DMS53 treated with DMSO at 0.1 percent for 48 hours (cell line): ENCODE measurements around the gene MME.
"Not testable (repeated sequence)": the region's sequence is repeated elsewhere in the genome, so short reads cannot be mapped to it uniquely, and the experiment has no call there.

Experiments
- DNase-seq: peaks from one replicate; lab custom pipeline; 2025; ENCODE audit not compliant: unreplicated experiment; lab: John Stamatoyannopoulos, UW

The MME gene

DNA sequence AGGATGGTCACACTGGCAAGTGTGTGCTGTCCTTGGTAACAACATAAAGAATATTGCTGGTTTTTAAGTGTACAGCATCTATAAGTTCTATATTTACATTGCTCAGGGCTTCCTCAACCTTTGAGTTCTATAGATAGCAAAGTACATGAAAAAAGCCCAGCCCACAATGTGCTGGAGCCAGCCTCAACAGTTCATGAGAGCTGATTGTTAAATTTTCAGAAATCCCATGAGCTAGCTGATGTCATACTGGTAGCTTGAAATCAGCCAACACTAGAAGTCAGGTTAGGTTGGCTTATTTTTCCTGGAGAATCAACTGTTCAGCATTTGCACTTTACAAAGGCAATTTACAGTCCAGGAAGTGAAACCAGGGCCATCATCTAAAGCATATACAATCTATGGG lies 110.6 kb downstream of the MME start:
- no peak for DNase-seq

DNA sequence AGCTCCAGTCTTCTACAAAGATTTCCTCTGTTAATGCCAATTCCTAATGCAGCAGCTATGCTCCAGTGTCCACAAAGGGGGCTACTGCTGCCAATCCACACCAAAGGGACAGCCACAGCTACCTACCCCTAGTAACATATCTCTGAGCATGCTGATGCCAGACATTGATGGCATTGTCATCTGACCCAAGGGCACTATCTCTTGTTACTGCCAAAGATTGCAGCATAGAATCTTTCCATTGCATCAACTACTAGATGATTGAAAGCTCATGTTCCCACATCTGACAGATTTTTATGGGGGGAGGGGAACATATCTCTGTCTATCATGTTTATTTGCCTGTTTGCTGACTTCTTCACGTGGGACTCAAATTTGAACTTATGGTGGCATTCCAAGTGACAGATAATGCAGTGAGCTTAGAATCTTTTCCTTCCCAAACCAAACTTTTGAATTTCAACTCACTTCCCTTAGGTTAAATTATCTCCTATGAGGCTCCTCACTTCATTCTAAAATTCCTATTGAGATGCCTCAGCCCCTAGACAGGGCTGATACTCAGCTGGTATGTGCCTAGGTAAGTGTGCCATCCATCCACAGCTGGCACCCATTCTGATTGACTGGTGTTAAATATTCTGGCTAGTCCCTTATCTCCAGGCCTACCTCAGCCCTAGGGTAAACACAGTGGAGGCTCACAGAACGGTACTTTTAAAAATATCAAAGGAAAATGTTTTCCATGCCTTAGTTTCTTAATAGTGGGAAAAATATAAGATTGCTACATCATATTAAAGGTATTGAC lies 113.0 kb downstream of the MME start:
- no peak for DNase-seq

DNA sequence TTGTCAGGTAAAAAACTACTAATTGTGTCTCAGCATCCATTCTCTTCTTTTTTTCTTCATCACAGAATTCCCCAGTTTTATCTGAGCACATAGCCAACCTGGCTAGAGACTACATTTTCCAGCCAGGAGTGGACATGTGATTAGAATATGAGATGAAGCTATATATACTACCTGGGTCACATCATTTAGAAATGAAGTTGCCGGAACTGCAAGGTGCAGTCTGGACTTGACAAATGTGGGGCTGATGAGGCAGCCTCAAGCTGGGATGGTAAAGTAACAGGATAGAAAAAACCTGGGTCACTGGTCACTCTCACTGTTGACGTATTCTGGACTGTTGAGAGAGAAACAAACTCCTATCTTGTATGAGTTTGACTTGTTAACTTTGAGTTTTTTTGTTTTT lies 113.7 kb downstream of the MME start:
- DNase-seq, result no peak

DNA sequence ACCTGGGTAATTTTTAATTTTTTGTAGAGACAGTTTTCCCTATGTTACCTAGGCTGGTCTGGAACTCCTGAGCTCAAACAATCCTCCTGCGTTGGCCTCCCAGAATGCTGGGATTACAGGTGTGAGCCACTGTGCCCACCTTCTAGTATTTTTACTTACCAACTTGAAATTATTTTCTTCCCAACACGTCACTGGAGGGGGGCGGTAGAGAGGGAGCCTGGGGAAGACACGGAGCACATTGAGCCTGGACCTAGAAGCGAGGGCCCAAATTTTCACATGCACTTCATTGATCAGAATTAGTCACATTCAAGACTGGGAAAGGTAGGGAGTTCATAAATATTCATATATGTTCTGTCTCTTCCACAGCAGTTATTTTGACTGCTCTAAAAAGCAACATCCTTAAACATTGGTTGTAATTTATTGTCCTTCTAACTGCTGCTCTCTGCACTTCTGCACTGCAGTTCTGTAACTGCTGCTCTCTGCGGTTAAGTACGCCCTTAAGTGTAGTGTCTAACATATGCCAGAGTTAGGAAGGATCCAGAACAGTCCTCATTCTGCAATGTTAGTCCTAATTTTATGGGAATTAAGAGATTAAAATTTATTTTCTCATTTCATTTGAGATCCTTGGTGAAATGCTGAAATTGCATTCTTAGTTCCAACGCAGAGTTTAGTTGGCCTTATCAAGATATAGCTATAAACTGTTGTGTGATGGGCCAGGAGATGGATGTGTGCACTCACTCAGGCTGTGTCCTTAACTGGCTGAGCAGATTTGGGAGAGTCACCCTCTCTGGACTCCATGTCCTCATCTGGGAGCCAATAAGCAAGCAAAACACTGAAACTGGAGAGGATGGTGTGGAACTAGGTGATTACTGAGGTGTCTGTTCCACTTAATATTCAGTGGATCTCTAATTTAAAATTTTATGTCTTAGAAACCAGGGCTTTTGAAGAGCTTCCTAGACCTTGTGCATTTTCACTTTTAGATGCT lies 115.1 kb downstream of the MME start:
- DNase-seq, result no peak

DNA sequence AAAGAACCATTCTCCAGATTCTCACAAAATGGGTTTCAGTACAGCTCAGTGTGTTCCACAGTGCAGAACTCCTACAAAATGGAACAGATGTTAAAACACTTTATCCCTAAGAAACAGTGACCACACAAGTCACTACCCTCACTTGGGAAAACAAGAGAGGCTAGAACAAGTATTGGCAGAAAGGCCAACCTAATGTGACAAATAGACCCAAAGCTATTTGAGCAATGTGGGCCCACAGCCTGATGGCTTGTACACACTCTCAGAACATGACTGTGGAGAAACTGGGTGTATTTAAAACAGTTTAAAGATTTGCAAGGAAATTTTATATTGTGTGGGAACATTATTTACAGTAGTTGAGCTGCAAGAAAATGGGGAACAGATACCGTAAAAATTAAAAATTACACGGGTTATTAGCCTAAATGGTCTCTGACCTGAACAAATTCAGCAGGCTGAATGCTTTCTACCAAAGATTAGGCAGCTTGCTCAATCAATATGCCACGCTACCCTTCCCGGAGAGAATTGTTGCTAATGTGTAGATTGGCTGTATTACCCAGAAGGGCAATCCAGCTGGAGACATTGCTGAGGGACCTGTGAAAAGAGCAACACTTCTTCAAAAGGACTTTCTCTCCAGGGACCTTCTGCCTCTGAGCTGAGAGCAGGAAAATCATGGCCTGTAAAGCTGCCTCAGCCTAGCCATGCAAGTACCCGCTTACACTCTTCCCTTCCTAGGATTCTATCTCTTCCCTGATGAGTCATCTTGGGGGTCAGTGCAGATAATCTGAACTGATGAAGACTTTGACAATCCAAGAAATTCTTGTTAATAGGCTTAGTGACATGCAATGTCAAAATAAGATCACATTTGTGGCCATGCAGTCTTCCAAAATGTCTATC lies 116.3 kb downstream of the MME start:
- no peak for DNase-seq

DNA sequence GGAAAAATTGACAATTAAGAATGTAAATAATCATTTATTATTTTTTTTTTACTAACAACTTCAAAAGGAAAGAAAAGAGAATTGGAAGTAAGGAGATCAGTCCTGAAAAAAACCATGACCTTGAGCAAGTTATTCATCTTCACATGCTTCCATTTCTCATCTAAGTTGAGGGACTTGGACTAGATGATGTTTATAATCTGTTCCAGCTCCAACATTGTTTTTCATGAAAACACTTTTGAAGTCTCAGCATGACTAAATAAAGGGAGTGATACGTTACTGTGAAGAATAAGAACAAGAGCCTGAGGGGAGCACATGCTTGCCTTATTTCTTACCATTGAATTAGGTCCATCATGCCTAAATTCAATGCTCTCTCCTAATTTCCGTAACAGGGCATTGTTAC lies 117.7 kb downstream of the MME start:
- DNase-seq, result no peak

DNA sequence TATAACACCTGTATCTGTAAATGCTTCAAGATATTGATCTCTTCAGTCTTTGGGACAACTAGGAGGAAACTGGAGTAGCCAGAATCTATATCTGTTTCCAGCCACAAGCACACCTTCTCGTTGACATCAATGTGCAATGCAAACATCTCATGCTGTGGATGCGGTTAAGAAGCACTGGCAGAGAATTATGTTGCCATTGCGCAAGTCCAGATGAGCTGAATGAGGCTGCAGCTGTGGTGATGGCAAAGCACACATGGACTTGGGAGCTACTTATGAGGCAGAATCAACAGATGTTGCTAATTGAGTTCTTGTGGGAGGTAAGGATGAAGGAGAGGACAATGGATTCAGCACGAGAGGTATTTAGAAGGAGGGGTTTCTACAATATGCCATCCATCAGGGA lies 122.5 kb downstream of the MME start:
- DNase-seq, result no peak

DNA sequence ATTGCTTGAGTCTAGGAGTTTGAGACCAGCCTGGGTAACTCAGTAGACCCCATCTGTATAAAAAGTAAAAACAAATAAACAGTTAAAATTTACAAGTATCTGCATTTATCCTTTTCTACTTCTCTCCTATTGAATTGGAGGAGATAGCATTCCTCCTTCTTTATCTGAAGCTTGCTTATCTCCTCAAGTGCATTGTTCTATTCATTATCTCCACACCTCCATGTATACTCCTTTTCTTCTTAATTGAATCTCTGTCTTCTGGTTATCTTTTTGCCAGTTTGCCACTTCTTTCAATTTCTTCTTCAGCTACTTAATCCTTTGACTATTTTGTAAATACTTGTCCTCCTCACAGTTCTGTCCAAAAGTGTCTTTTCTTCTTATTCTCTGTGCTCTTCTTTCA lies 124.7 kb downstream of the MME start:
- no peak for DNase-seq

DNA sequence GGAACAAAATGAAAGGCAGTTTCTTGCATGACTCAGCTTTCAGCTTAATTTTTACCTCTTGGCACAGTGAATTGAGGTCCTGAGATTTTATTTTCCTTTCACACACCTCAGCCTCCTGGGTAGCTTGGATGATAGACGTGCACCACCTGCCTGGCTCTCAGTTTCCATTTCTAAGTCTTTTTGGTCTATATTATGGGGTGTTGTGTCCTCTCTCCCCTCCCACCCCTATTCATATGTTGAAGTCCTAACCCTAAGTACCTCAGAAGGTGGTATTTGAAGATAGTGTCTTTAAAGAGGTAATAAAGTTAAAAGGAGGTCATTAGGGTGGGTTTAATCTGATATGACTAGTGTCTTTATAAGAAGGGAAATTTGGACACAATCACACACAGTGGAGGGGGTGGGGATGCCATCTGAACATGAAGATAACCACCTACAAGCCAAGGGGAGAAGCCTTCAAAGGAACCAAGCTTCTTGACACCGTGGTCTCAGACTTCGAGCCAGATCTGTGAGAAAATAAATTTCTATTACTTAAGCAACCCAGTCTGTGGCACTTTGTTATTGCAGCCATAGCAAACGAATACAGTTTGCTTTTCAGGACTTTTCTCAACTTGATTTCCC lies 128.2 kb downstream of the MME start:
- no peak for DNase-seq

DNA sequence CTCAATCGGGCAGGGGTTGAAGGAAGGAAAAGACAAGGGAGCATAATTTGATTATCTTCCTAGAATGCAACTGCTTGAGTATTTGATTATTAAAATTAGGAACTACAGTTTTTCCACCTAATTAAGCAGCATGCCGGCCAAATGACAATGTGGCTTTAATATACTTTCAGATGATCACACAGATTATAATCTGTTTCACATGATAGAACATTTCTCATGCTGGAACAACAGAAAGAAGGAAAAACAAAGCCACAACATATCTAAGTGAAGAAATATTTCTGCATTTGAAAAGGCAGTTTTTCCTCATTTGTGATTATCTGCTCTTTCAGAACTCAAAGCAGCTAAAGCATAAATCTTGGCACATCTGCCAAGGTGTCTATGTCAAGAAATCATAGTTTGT lies 130.6 kb downstream of the MME start:
- DNase-seq, result no peak

DNA sequence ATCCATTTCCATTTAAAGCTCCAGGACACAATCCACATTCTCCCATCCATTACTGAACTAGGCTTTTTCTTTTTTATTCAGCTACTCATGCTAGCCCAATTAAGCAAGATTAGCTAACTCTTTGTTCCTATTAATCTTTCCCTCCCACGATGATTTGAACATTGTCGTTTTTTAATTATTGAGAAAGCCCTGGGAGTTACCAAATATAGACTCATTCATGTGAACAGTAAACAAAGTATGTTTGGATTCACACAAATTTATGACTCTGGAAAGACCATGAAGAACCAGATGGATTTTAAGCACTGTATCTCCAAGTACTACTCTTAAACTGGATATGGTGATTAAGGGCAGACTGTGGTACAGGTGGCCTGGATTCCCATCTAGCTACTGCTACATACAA lies 131.1 kb downstream of the MME start:
- DNase-seq, result no peak

DNA sequence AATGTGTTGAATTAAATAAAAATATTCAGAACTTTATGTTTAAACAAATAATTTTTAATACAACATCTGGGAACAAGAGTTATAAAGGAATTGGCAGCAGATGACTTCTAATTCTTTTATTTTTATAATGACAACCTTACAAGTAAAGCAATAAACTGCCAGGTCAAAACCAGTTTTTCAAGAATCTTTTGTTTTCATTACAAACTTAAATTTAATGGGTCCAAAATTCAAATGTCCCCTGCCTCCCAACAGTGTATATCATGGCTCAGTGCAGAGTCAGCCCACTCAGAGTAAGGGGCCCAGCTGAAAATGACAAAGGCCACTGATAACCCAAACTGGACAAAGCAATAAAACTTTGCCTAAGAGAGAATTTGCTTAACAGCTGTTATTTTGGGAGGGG lies 131.8 kb downstream of the MME start:
- no peak for DNase-seq

DNA sequence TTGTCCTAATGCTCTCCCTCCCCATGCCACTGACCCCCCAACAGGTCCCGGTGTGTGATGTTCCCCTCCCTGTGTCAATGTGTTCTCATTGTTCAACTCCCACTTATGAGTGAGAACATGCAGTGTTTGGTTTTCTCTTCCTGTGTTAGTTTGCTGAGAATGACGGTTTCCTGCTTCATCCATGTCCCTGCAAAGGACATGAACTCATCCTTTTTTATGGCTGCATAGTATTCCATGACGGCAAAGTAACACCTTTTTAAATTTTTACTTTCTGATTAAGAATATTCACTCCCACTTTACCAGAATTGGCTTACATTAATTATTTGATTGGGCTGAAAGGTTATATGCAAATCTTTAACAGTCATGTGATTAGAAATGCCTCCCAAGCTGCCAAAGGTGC lies 135.9 kb downstream of the MME start:
- DNase-seq, result not testable (repeated sequence)

DNA sequence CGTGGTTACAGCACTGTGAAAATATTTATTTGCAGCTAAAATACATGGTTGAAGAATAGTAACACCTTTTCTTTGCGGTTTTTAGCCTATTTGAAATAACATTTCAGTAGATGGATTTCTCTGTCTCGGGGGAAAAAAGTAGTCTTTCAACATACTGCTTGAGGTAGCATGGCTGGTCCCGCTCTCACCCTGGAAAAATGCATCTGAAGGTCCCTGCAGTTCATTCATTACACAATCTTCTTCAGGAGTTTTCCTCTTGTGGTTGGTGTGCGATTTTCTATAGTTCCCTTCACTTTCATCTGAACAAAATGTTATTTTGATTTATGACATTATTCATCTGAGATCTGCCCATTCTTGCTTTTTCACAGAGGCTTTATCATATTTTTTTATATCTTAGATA lies 137.5 kb downstream of the MME start:
- DNase-seq, result no peak

DNA sequence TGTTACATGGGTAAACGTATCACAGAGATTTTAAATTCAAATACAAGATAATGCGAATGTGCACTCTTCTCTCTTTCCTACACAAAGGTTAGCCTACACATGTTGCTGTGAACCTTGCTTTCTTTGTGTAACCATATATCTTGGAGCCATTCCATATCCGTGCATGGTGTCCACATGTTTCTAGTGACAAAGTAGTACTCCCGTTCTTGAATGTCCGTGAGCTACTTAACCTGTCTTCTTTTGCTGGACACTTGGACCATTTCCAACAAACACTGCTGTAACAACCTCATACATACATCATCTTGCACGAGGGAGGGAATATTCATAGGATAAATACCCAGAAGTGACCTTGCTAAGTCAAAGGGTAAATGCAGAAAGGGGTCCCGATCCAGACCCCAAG lies 138.3 kb downstream of the MME start:
- no peak for DNase-seq

DNA sequence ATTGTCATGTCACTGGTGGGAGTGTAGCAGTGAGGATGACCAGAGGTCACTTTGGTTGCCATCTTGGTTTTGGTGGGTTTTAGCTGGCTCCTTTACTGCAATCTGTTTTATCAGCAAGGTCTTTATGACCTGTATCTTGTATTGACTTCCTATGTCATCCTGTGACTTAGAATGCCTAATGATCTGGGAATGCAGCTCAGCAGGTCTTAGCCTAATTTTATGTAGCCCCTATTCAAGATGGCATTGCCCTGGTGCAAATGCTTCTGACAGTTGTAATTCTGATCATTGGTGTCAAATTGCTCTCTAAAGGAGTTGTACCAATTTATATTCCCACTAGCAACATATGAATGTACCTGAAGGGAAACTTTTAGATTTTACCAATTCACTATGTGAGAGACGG lies 139.0 kb downstream of the MME start:
- DNase-seq, result no peak

DNA sequence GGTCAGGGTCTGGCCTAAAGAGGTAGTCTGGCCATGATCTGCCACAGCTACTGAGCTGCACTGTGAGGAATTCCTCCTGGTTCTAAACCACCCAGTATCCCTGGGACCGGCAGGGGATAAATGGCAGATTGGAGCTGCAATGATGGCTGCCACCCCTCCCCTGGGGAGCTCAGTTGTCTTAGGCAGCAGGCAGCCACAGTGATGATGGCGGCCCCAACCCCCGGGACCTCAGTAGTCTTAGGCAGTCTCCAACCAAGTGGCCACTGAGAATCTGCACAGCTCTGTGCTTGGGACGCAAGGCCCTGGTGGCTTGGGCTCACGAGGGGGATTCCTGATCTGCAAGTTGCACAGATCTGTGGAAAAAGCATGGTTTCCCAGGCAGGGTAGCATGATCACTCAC lies 145.3 kb downstream of the MME start:
- no peak for DNase-seq

DNA sequence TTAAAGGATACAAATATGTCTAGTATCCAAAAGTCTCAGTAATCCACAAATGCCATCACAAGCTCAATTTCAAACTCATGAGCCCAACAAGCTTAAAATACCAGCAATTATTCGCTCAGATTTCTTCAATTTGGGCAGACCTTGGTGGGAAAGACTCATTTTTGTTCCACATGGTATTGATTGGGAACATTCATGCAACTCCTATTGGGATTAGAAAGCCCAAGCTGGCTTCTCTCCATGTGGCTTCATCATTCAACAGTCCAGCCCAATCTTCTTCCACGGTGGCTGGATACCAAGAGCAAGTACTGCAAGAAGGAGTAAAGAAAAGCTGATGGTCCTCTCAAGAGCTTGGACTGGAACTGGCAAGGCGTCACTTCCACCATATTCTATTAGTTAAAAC lies 147.0 kb downstream of the MME start:
- no peak for DNase-seq

DNA sequence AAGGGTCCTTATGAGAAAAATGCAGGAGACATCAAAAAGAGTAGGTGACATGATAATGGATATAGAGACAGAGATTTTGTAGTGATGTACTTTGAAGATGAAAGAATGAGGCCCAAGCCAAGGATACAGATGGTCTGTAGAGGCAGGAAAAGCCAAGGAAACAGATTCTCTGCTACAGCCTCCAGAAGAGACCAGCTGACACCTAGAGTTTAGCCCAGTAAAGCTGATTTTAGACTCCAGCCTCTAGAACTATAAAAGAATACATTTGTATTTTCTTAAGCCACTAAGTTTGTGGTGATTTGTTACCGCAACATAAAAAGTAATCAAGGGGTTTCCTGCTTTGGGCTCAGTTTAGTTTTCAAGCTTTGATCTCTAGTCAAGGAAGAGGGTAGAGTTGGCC lies 148.6 kb downstream of the MME start:
- no peak for DNase-seq

DNA sequence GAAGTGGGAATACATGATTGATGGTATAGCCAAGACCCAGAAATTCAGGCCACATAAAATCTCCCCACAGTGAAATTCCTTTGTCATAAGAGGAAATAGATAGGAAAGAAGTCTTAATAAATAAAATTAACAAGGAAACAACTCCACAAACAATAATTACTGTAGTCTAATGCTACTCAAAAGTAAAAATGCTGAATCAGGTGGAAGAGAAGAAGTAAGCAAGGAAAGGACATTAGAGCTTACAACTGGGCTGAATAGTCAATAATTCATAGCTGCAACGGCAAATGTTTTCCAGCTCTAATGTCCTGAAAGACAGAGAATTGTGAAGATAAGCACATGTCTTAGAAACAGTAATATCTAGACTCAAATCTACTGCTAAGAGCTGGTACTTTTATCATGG lies 149.0 kb downstream of the MME start:
- no peak for DNase-seq

DNA sequence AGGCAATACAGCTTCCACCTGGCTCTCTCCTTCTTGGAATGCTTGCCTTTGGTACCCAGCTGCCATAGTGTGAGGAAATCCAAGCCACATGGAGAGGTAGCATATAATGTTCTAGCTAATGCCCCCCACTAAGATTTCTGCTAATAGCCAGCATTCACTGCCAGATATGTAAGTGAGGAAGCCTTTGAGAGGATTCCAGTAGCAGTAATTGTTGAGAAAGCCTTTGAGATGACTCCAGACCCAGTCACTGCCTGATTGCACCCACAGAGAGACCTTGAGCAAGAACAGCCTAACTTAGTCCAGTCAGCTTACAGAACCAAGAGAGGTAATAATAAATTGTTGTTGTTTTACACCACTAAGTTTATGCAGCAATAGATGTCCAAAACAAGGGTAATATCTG lies 150.3 kb downstream of the MME start:
- no peak for DNase-seq
